HG03442 (cell line): ENCODE data around the gene PPIA.
"Not testable (repeated sequence)": the region's sequence is repeated elsewhere in the genome, so short reads cannot be mapped to it uniquely, and the experiment has no call there.

Experiments used
- ATAC-seq: cut with Tn5 transposase; IDR thresholded peaks from one replicate; pipeline ENCODE4 v1.9.1; 2021; ENCODE audit warnings: mild to moderate bottlenecking, moderate library complexity; ENCODE audit not compliant: unreplicated experiment

The PPIA gene

DNA sequence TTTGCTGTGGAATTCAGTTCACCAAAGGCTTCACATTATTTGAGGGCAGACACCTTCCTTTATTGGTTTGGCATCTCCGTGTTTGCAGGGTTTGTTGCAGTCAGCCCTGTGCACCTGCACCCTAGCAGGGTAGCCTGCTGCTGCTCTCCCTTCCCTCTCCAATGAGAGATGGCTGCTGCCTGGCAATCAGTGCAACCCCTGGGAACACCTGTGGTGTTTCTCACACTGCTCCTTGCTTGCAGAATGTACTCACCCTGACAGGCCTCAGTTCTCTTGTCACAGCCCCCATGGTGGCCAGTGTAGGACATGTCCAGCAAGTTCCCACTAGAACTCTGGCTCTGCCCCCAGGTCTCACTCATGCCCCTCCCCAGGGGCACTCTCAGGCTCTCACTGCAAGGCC is 12.1 kb upstream of the PPIA start:
- no peak for ATAC-seq

- ATAC-seq, result not testable (repeated sequence)
Measured at GRCh38 chr7:44785218-44785617, 11.3 kb upstream of the PPIA start.

DNA sequence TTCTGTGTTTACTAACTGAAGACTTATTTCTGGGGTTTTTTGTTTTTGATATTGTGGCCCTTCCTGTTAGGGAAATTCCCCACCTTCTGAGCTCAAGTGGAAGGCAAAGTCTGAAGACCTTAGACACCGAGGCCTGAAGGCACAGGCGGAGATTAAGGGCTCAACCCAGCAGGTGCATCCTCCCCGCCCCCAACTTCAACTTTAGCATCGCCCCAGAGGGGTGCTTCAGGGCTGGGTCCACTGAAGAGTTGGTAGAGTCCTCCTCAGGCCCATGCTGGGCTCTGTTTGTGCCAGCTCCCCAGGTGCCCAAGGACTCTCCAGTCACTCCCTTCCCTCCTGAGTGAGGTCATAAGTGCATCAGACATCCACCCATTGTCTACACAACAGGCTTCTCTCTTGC is 9.4 kb upstream of the PPIA start:
- no peak for ATAC-seq

GRCh38 chr7:44787762-44788161 is 8.7 kb upstream of the PPIA start:
- no peak for ATAC-seq

DNA sequence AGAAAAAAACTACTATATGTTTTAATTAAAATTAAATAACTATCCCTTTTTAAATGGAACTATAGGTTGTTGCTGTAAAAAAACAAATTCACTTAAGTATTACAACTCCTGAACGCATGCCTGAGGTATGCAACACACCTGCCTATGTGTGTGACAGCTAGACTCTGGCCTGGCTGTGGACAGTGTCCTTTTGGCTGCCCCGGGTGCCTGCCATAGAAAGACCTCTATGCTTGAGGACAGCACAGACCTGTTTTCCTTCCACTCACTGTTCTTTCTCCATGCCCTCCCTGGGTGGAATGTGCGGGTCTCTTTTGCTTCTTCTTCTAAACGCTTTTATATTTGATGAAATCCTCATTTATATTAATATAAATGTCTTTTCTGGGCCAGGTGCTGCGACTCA is 6.5 kb upstream of the PPIA start:
- ATAC-seq, result no peak

- no peak for ATAC-seq
Measured at GRCh38 chr7:44791278-44792219, 4.9 kb upstream of the PPIA start.

- no peak for ATAC-seq
Measured at GRCh38 chr7:44793919-44794318, 2.6 kb upstream of the PPIA start.

DNA sequence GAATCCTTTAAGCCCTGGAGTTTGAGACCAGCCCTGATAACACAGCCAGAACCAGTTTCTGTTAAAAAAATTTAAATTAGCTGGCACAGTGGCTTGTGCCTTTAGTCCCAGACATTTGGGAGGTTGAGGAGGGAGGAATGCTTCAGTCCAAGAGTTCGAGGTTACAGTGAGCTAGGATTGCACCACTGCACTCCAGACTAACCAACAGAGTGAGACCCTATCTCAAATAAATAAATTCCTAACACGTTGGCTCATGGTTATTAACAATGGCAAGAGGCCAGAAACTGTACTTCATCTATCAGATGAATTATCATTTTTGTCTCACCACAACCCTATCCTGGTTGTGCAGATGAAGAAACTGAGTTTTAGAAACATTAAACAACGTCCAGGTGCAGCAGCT is 2.1 kb upstream of the PPIA start:
- no peak for ATAC-seq

GRCh38 chr7:44796034-44796503 is 412 bp upstream of the PPIA start:
- no peak for ATAC-seq

DNA sequence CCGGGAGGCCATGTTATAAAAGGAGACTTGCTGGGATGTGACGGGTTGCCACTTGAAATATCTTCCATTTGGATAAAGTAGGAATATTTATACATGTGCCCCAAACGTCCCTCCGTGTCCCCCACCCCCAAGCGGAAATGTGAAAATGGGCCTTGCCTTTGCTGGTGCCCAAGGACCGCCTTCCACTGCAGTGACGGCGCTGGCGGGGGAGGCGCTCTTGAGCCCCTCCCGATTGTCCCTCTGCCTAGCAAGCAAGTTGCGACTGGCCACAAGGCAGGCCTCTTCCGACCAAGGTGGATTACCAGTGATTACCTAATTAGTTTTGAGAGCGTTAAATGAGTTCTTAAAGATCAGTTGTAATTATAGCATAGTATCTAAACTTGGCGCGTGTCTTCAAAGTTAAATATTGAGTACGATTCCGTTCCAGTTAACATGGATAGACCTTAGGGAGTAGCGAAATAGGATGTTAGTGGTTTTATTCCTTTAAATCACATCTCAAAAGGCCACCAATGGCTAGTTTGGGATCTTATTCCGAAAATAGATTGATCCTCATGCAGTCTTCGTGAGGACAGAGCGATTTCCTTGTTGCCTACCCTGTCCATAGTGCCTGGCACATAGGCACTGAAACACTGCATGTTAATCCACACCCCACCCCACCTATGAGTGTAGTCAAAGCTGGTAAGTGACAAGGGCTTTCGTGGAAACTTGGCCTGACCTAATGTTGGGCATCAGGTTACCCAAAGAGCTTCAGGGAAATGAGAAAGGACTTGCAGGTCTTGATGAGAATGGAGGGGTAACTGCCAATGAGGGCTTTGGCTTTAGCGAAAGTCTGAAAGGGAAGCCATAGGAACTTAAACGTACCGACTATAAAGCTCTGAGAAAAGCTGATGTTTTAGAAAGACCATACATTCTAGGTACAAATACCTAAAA is 1.1 kb downstream of the PPIA start:
- ATAC-seq, result peak; percentile 40

DNA sequence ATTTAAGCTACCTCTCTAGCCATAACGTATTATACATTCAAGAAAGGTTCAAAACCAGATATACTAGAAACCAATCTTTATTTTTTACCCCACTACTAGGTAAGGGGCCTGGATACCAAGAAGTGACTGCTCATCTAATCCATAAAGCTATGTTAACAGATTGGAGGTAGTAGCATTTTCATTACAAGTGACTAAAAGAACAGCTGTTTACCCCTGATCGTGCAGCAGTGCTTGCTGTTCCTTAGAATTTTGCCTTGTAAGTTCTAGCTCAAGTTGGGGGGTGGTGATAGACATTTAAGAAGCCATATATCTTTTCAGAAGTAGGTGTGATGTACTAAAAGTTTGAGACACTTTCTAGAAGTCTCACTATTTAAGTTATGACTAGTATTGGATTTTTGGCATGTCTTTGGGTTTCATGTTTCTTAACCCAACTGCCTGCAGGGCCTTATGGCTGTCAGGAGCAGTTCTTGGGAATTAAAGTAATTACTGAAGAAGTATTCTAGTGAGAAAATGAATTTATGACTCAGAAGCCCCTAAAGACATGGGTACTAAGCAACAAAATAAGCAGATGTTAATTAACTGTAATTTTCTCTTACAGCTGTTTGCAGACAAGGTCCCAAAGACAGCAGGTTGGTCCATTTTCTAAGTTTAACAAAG is 2.3 kb downstream of the PPIA start:
- no peak for ATAC-seq

GRCh38 chr7:44799939-44800338 is 3.5 kb downstream of the PPIA start:
- ATAC-seq, result no peak

- no peak for ATAC-seq
Measured at GRCh38 chr7:44801890-44802289, 5.4 kb downstream of the PPIA start.

DNA sequence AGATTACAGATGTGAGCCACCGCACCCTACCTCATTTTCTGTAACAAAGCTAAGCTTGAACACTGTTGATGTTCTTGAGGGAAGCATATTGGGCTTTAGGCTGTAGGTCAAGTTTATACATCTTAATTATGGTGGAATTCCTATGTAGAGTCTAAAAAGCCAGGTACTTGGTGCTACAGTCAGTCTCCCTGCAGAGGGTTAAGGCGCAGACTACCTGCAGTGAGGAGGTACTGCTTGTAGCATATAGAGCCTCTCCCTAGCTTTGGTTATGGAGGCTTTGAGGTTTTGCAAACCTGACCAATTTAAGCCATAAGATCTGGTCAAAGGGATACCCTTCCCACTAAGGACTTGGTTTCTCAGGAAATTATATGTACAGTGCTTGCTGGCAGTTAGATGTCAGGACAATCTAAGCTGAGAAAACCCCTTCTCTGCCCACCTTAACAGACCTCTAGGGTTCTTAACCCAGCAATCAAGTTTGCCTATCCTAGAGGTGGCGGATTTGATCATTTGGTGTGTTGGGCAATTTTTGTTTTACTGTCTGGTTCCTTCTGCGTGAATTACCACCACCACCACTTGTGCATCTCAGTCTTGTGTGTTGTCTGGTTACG is 6.0 kb downstream of the PPIA start:
- ATAC-seq, result no peak

GRCh38 chr7:44803828-44804519 is 7.5 kb downstream of the PPIA start:
- ATAC-seq, result not testable (repeated sequence)

- ATAC-seq, result no peak
Measured at GRCh38 chr7:44805950-44806349, 9.5 kb downstream of the PPIA start.

DNA sequence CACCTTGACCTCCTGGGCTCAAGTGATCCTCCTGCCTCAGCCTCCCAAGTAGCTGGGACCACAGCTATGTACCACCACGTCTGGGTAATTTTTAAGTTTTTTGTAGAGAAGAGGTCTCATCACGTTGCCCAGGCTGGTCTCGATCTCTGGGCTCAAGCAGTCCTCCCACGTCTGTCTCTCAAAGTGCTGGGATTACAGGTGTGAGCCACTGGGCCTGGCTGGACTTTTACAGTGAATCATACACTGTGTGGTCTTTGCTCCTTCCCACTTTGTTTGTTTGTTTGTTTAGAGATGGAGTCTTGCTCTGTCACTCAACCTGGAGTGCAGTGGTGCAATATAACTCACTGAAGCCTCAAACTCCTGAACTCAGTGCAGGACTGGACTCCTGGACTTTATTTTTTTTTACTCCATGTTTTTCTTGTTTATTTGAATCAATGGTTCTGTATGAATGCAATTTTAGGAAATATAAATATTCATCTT is 12.5 kb downstream of the PPIA start:
- ATAC-seq, result no peak

DNA sequence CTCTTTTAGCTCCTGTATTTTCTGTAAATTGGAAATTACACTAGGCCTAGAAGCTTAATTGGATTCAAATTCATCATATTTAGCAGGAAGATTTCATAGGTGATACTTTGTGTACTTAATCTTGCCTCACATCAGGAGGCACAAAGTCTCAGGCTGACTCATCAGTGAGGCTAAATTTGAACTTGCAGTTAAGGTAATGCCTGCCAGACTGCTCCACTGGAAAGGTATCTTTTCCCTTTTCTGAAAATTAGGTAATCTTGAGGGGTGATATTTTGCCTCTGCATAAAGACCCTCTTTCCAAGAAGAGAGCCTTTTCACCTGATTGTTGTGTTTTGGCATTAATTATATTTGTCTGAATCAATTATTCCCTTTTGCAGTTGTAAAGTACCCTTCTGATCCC is 14.6 kb downstream of the PPIA start:
- ATAC-seq, result no peak

DNA sequence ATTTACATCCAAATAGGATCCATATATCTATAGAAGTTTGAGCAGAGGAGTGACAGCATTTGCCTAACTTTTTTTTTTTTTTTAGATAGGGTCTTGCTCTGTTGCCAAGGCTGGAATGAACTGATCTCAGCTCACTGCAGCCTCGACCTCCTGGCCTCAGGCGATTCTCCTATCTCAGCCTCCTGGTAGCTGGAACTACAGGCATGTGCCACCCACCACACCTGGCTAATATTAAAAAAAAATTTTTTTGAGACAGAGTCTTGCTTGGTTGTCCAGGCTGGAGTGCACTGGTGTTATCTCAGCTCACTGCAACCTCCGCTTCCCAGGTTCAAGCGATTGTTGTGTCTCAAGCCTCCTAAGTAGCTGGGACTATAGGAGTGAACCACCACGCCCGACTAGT is 15.1 kb downstream of the PPIA start:
- no peak for ATAC-seq

- ATAC-seq, result no peak
Measured at GRCh38 chr7:44814919-44815318, 18.4 kb downstream of the PPIA start.
